IMR-90 (cell line): ENCODE measurements around the gene TBC1D28.
"Not testable (repeated sequence)": the region's sequence is repeated elsewhere in the genome, so short reads cannot be mapped to it uniquely, and the experiment has no call there.

Experiments
- CEBPB ChIP-seq: IDR thresholded peaks from 2 replicates; pipeline ENCODE4 v1.6.1; 2012; ENCODE audit warnings: low read depth, low read length, improper control_type of control experiment
- CTCF ChIP-seq: conservative IDR thresholded peaks from 2 replicates; pipeline ENCODE4 v1.5.1; 2012; ENCODE audit warnings: mild to moderate bottlenecking, low read depth, low read length, improper control_type of control experiment
- POLR2A ChIP-seq: IDR thresholded peaks from 2 replicates; pipeline ENCODE4 v1.6.1; 2012; ENCODE audit warnings: mild to moderate bottlenecking, low read depth, low read length
- RAD21 ChIP-seq: IDR thresholded peaks from 2 replicates; pipeline ENCODE4 v1.6.1; 2012; ENCODE audit warnings: low read length, improper control_type of control experiment

- TF ChIP-seq RAD21, CTCF, POLR2A: not testable (repeated sequence)
- TF ChIP-seq CEBPB = peak; percentile 7; the same call in 1 of the 2 replicates
Measured at GRCh38 chr17:18636237-18636636, 8.0 kb downstream of the TBC1D28 start.
